ENCODE results near the gene GPHA2. TPM values are rescaled to one million over a fixed set of nuclear protein-coding genes. Genes with fewer than 3 reads are reported as not detected.
"Not testable (repeated sequence)": the region's sequence is repeated elsewhere in the genome, so short reads cannot be mapped to it uniquely, and the experiment has no call there.

Gene GPHA2, protein sequence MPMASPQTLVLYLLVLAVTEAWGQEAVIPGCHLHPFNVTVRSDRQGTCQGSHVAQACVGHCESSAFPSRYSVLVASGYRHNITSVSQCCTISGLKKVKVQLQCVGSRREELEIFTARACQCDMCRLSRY
- under 1 TPM in 1 of 2 experiments, not detected in 1; 0.34 TPM for total RNA-seq

- no peak for ATAC-seq
- no peak for DNase-seq
- H3K9me3 Mint-ChIP-seq (ENCODE audit: low read depth) = no peaks in the 10 kb centered on the region
- no peak within 1 kb of the TSS for H3K4me3 Mint-ChIP-seq
- ChIA-PET CTCF (interaction anchor here (1.1 to 1.5 kb wide), 2 partner anchors 88 to 91 kb away, joined by 4 to 6 read pairs; partner anchors contain the start of gene CDC42BPG), POLR2A (no interaction called here)
- H3K27ac Mint-ChIP-seq = no peak within 1 kb of the TSS
- peaks cover 3% of the 10 kb centered on the region for H3K4me1 Mint-ChIP-seq
- H3K36me3 Mint-ChIP-seq (ENCODE audit: low read depth) = peaks cover 6% of the 10 kb centered on the region
- no peaks in the 10 kb centered on the region for H3K27me3 Mint-ChIP-seq
- intact Hi-C loops (cut with DNase I, micrococcal nuclease) = no loop called here
Observed at GRCh38 chr11:64935359-64936081, at the start of gene GPHA2. Gene GPHA2 (minus strand): TSS chr11:64935893. CDS start chr11:64935460, 433 bp downstream.

DNA sequence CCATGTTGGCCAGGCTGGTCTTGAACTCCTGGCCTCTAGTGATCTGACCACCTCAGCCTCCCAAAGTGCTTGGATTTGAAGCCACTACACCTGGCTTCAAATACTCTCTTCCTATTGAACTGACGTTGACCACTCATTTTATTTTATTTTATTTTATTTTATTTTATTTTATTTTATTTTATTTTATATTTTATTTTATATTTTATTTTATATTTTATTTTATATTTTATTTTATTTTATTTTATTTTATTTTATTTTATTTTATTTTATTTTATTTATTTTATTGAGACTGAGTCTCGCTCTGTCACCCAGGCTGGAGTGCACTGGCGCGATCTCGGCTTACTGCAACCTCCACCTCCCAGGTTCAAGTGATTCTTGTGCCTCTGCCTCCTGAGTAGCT is 47.6 kb upstream of the GPHA2 start:
- CTCF ChIA-PET; intact Hi-C loops (cut with DNase I, micrococcal nuclease): not testable (repeated sequence)

GRCh38 chr11:64976651-64977050 is 41.0 kb upstream of the GPHA2 start:
- H3K27ac Mint-ChIP-seq = no peak overlapping the region
- H3K36me3 Mint-ChIP-seq (ENCODE audit: low read depth) = no peaks in the 10 kb centered on the region
- H3K27me3 Mint-ChIP-seq = no peaks in the 10 kb centered on the region
- DNase-seq (no peak), ATAC-seq (no peak)
- intact Hi-C loops (cut with DNase I, micrococcal nuclease) = no loop called here
- H3K4me1 Mint-ChIP-seq = peaks cover 8% of the 10 kb centered on the region
- no peaks in the 10 kb centered on the region for H3K9me3 Mint-ChIP-seq (ENCODE audit: low read depth)
- POLR2A ChIA-PET = interaction anchor here (0.6 kb wide), 1 partner anchor 243 kb away, joined by 3 read pairs; no protein-coding TSS in a partner anchor
- CTCF ChIA-PET = interaction anchor here (0.6 kb wide), 1 partner anchor 1447 kb away, joined by 3 read pairs; no protein-coding TSS in a partner anchor
- no peak overlapping the region for H3K4me3 Mint-ChIP-seq

More for the DNA sequence above, 47.6 kb upstream of the GPHA2 start:
- H3K27ac Mint-ChIP-seq; H3K36me3 Mint-ChIP-seq (ENCODE audit: low read depth); POLR2A ChIA-PET; H3K9me3 Mint-ChIP-seq (ENCODE audit: low read depth); H3K4me1 Mint-ChIP-seq; ATAC-seq; H3K27me3 Mint-ChIP-seq; H3K4me3 Mint-ChIP-seq; DNase-seq: not testable (repeated sequence)

GRCh38 chr11:64974124-64974523 is 38.4 kb upstream of the GPHA2 start:
- Mint-ChIP-seq H3K9me3 (ENCODE audit: low read depth) (no peaks in the 10 kb centered on the region), H3K36me3 (ENCODE audit: low read depth) (no peaks in the 10 kb centered on the region), H3K27me3 (no peaks in the 10 kb centered on the region), H3K4me3 (no peak overlapping the region), H3K27ac (no peak overlapping the region), H3K4me1 (peaks cover 25% of the 10 kb centered on the region)
- ATAC-seq (no peak), DNase-seq (no peak)
- ChIA-PET CTCF (no interaction called here), POLR2A (no interaction called here)
- intact Hi-C loops (cut with DNase I, micrococcal nuclease) = loop anchor here in 1 of 2 experiments (5.0 kb wide), 1 partner anchor 57 kb away; the partner anchor contains the start of gene ATG2A

DNA sequence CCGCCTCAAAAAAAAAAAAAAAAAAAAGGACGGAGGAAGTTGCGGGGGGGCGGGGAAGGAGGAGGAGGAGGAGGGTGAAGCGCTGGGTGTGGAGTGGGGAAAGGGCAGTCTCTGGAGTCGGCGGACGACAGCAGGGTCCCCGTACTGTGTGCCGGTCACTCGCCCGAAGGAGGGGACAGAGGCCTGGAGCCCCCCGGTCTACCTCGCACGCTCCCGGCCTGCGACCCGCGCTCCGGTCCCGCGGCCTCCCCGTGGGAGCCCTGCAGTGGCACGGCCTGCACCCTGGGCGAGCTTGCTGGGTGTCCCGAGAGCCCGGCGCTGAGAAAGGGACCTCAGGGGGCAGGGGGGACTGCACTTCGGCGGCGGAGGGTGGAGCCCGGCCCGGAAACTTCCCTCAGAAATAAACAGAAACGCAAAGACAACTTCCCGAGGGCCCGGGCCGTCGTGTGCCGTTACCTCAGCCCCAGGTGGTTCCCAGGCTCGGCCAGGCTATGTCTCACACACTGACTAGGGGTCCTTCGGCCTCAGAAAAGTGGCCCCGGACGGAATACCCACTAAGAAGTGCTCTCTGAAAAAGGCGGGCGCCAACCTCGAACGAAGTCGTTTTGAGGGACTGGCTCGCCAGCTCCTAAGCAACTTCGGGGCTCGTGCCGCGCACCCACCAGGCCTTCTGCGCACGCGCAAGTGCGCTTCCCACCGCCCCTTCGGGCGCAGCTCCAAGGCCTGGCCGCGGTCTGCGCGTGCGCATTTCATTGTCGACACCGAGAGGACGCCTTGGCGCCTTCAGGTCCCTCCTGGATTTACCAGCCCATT is 35.9 kb upstream of the GPHA2 start, which contains the start of gene MAJIN:
Gene MAJIN, minus strand, starts transcription at position 688 of the 813 bp plus-strand sequence. CDS start 12,703 bp downstream, outside the sequence.
- H3K27me3 Mint-ChIP-seq = no peaks in the 10 kb centered on the region
- H3K4me1 Mint-ChIP-seq = peaks cover 42% of the 10 kb centered on the region
- ATAC-seq (peak; percentile 48), DNase-seq (peak; percentile 96)
- peak within 1 kb of the TSS; percentile 94 for H3K27ac Mint-ChIP-seq
- H3K36me3 Mint-ChIP-seq (ENCODE audit: low read depth) = no peaks in the 10 kb centered on the region
- H3K4me3 Mint-ChIP-seq = peak within 1 kb of the TSS; percentile 63
- CTCF ChIA-PET = interaction anchor here (0.6 to 2.2 kb wide), 4 partner anchors 14 to 55 kb away, joined by 3 to 10 read pairs (median 4); partner anchors contain the start of genes ARL2 and SNX15
- intact Hi-C loops (cut with DNase I, micrococcal nuclease) = loop anchor here (1.0 to 5.0 kb wide), 4 partner anchors 43 to 115 kb away; partner anchors contain the start of genes ARL2 (in 1 of the 2), ATG2A (in 1 of the 2) and SAC3D1 (in 1 of the 2)
- POLR2A ChIA-PET = interaction anchor here (0.6 to 0.7 kb wide), 4 partner anchors 7 to 210 kb away, joined by 3 to 6 read pairs (median 4); no protein-coding TSS in a partner anchor
- no peaks in the 10 kb centered on the region for H3K9me3 Mint-ChIP-seq (ENCODE audit: low read depth)

GRCh38 chr11:64970731-64971151 is 35.0 kb upstream of the GPHA2 start:
- H3K27me3 Mint-ChIP-seq = no peaks in the 10 kb centered on the region
- intact Hi-C loops (cut with DNase I, micrococcal nuclease) = loop anchor here (1.0 to 5.0 kb wide), 8 partner anchors 46 to 114 kb away; partner anchors contain the start of genes ATG2A (in 2 of the 2), EHD1 (in 1 of the 2), PPP2R5B (in 1 of the 2) and SAC3D1 (in 1 of the 2)
- H3K36me3 Mint-ChIP-seq (ENCODE audit: low read depth) = no peaks in the 10 kb centered on the region
- no peaks in the 10 kb centered on the region for H3K9me3 Mint-ChIP-seq (ENCODE audit: low read depth)
- H3K4me1 Mint-ChIP-seq = peaks cover 44% of the 10 kb centered on the region
- ATAC-seq (peak; percentile 82), DNase-seq (peak; percentile 67)
- POLR2A ChIA-PET = interaction anchor here (0.7 kb wide), 1 partner anchor 112 kb away, joined by 4 read pairs; no protein-coding TSS in a partner anchor
- CTCF ChIA-PET = no interaction called here
- H3K27ac Mint-ChIP-seq = peak overlapping the region; percentile 94
- peak overlapping the region; percentile 63 for H3K4me3 Mint-ChIP-seq

GRCh38 chr11:64969209-64969608 is 33.5 kb upstream of the GPHA2 start:
- Mint-ChIP-seq H3K36me3 (ENCODE audit: low read depth) (no peaks in the 10 kb centered on the region), H3K4me1 (peaks cover 45% of the 10 kb centered on the region), H3K27ac (peak overlapping the region; percentile 76), H3K27me3 (peaks cover 1% of the 10 kb centered on the region), H3K9me3 (ENCODE audit: low read depth) (no peaks in the 10 kb centered on the region), H3K4me3 (no peak overlapping the region)
- DNase-seq (no peak), ATAC-seq (peak; percentile 19)
- ChIA-PET POLR2A (interaction anchor here (0.6 kb wide), 1 partner anchor 166 kb away, joined by 3 read pairs; no protein-coding TSS in a partner anchor), CTCF (interaction anchor here (0.7 kb wide), 2 partner anchors 39 to 98 kb away, joined by 3 to 5 read pairs; no protein-coding TSS in a partner anchor)
- intact Hi-C loops (cut with DNase I, micrococcal nuclease) = no loop called here

GRCh38 chr11:64967375-64967774 is 31.7 kb upstream of the GPHA2 start:
- no peak overlapping the region for H3K4me3 Mint-ChIP-seq
- peaks cover 2% of the 10 kb centered on the region for H3K27me3 Mint-ChIP-seq
- peaks cover 45% of the 10 kb centered on the region for H3K4me1 Mint-ChIP-seq
- ChIA-PET POLR2A (interaction anchor here (0.7 kb wide), 2 partner anchors 9 to 115 kb away, joined by 3 read pairs; no protein-coding TSS in a partner anchor), CTCF (interaction anchor here (0.6 to 2.1 kb wide), 4 partner anchors 13 to 119 kb away, joined by 3 to 6 read pairs (median 4); partner anchors contain the start of gene ARL2)
- peak; percentile 36 for DNase-seq
- H3K36me3 Mint-ChIP-seq (ENCODE audit: low read depth) = no peaks in the 10 kb centered on the region
- intact Hi-C loops (cut with DNase I, micrococcal nuclease) = no loop called here
- H3K9me3 Mint-ChIP-seq (ENCODE audit: low read depth) = no peaks in the 10 kb centered on the region
- H3K27ac Mint-ChIP-seq = peak overlapping the region; percentile 35
- ATAC-seq = peak; percentile 40

DNA sequence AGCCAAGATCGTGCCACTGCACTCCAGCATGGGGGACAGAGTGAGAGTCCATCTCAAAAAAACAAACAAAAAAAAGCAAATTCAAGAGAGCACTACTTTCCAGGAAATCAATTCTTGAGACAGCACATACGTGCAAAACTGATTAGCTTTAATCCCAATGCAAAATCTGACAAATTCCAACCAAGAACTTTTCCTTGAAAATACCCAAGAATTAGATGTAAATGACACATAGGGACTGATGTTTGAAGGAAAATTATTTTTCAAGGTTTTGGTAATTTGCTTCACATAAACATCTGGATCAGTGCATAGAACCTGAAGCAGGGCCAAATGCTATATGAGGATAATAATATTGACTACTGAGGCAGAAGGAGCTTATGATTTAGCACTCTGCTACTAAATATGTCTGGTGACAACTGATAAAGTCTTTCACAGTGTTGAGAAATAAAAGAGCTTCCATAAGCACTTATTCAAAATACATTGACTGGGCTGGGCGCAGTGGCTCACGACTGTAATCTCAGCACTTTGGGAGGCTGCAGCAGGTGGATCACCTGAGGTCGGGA is 27.5 kb upstream of the GPHA2 start:
- Mint-ChIP-seq H3K27ac (no peak overlapping the region), H3K4me1 (peaks cover 19% of the 10 kb centered on the region), H3K9me3 (ENCODE audit: low read depth) (no peaks in the 10 kb centered on the region), H3K27me3 (peaks cover 3% of the 10 kb centered on the region), H3K4me3 (no peak overlapping the region), H3K36me3 (ENCODE audit: low read depth) (no peaks in the 10 kb centered on the region)
- intact Hi-C loops (cut with DNase I, micrococcal nuclease) = no loop called here
- no peak for DNase-seq
- CTCF ChIA-PET = interaction anchor here (0.7 to 1.4 kb wide), 3 partner anchors 115 to 460 kb away, joined by 3 to 5 read pairs (median 3); partner anchors contain the start of gene NEAT1
- ATAC-seq = no peak
- POLR2A ChIA-PET = no interaction called here

- no peaks in the 10 kb centered on the region for H3K9me3 Mint-ChIP-seq (ENCODE audit: low read depth)
- ATAC-seq (no peak), DNase-seq (no peak)
- ChIA-PET POLR2A (no interaction called here), CTCF (no interaction called here)
- peaks cover 3% of the 10 kb centered on the region for H3K27me3 Mint-ChIP-seq
- peaks cover 7% of the 10 kb centered on the region for H3K4me1 Mint-ChIP-seq
- no peak overlapping the region for H3K27ac Mint-ChIP-seq
- H3K36me3 Mint-ChIP-seq (ENCODE audit: low read depth) = no peaks in the 10 kb centered on the region
- H3K4me3 Mint-ChIP-seq = no peak overlapping the region
- intact Hi-C loops (cut with DNase I, micrococcal nuclease) = no loop called here
Observed at GRCh38 chr11:64960719-64961118, 25.0 kb upstream of the GPHA2 start.

All from activated CD4-positive, alpha-beta T cell treated with anti-CD3 and anti-CD28 coated beads for 36 hours (primary cell).